HepG2 (cell line): ENCODE results near the gene HMCN2. TPM values are rescaled to one million over a fixed set of nuclear protein-coding genes. Genes with fewer than 3 reads are reported as not detected.

Experiments
- CHD4 ChIP-seq: fragments of 200-600 bp; sonication (generic); IDR thresholded peaks from 2 replicates; pipeline ENCODE4 v1.7.0; 2017; ENCODE audit warnings: mild to moderate bottlenecking, low read length, borderline replicate concordance
- POGZ ChIP-seq: sonication (generic); formaldehyde crosslinking; IDR thresholded peaks from 2 replicates; pipeline ENCODE4 v1.4.0; 2020; ENCODE audit warnings: mild to moderate bottlenecking, missing genetic modification reagents
- TOE1 ChIP-seq: sonication (generic); formaldehyde crosslinking; IDR thresholded peaks from 2 replicates; pipeline ENCODE4 v1.4.0; 2020; ENCODE audit warnings: mild to moderate bottlenecking, missing genetic modification reagents
- ZFP41 ChIP-seq: sonication (generic); formaldehyde crosslinking; IDR thresholded peaks from 2 replicates; pipeline ENCODE4 v1.4.0; 2020; ENCODE audit warnings: mild to moderate bottlenecking, missing genetic modification reagents, borderline replicate concordance
- ZFYVE20 ChIP-seq: sonication (generic); formaldehyde crosslinking; IDR thresholded peaks from 2 replicates; pipeline ENCODE4 v1.8.0; 2023; ENCODE audit warnings: low read depth, mild to moderate bottlenecking, moderate library complexity, missing genetic modification reagents, borderline replicate concordance
- ZNF10 ChIP-seq: sonication (generic); formaldehyde crosslinking; IDR thresholded peaks from 2 replicates; pipeline ENCODE4 v1.4.0; 2020; ENCODE audit warnings: mild to moderate bottlenecking, low read depth, missing genetic modification reagents, borderline replicate concordance
- ZNF232 ChIP-seq: sonication (generic); formaldehyde crosslinking; IDR thresholded peaks from 2 replicates; pipeline ENCODE4 v1.4.0; 2020; ENCODE audit warnings: missing genetic modification reagents, borderline replicate concordance
- ZNF431 ChIP-seq: sonication (generic); formaldehyde crosslinking; IDR thresholded peaks from 2 replicates; pipeline ENCODE4 v1.9.0; 2022; ENCODE audit warnings: missing genetic modification reagents, low read depth, mild to moderate bottlenecking, borderline replicate concordance
- ZNF569 ChIP-seq: sonication (generic); formaldehyde crosslinking; IDR thresholded peaks from 2 replicates; pipeline ENCODE4 v1.5.0; 2020; ENCODE audit warnings: mild to moderate bottlenecking, missing genetic modification reagents, moderate library complexity, borderline replicate concordance
- ZNF614 ChIP-seq: IDR thresholded peaks from 2 replicates; pipeline ENCODE4 v1.6.1; 2018; ENCODE audit warnings: missing biosample characterization, missing genetic modification reagents, inconsistent platforms, borderline replicate concordance
- ZNF775 ChIP-seq: sonication (generic); formaldehyde crosslinking; IDR thresholded peaks from 2 replicates; pipeline ENCODE4 v1.4.0; 2020; ENCODE audit warnings: missing genetic modification reagents, mild to moderate bottlenecking, moderate library complexity, borderline replicate concordance
- polyA plus RNA-seq, 8 experiments: library from polyadenylated mRNA; depleted of rRNA in 3 of 8; stranded (reverse) in 7 of 8; unstranded in 1 of 8; fragments of >200 nt; fragmentation: Illumina TruSeq in 4 of 8; extraction: Trizol in 4 of 8; gene quantifications; 2 replicates each; pipeline versions ENCODE4 v1.2.1 to v1.2.3, GENCODE V29; 2011 to 2016; ENCODE audit warnings: low read depth in 4 of 8, missing spikeins in 1 of 8, mixed read lengths in 1 of 8; ENCODE audit not compliant: insufficient read depth in 1 of 8
- total RNA-seq, 5 experiments: library from RNA; depleted of rRNA; stranded (reverse); fragments of >200 nt; fragmentation: Illumina TruSeq; extraction: Trizol; gene quantifications; 2 replicates each; pipeline ENCODE4 v1.2.3, GENCODE V29; 2016; ENCODE audit warnings: low read depth in 1 of 5
- TF ChIP-seq, protein P1 (sequence below): sonication (generic); formaldehyde crosslinking; IDR thresholded peaks from 2 replicates; pipeline ENCODE4 v1.4.0; 2020; ENCODE audit warnings: mild to moderate bottlenecking, missing genetic modification reagents, borderline replicate concordance
- TF ChIP-seq, protein P2 (sequence below): sonication (generic); formaldehyde crosslinking; IDR thresholded peaks from 2 replicates; pipeline ENCODE4 v1.4.0; 2020; ENCODE audit warnings: missing genetic modification reagents, mild to moderate bottlenecking, borderline replicate concordance
- TF ChIP-seq, protein P3 (sequence below): sonication (generic); formaldehyde crosslinking; IDR thresholded peaks from 2 replicates; pipeline ENCODE4 v1.4.0; 2020; ENCODE audit warnings: missing genetic modification reagents
- TF ChIP-seq, protein P4 (sequence below): sonication (generic); formaldehyde crosslinking; IDR thresholded peaks from 2 replicates; pipeline ENCODE4 v1.4.0; 2020; ENCODE audit warnings: missing genetic modification reagents
- TF ChIP-seq, protein P5 (sequence below): IDR thresholded peaks from 2 replicates; pipeline ENCODE4 v1.6.1; 2018; ENCODE audit warnings: missing genetic modification reagents, mild to moderate bottlenecking, missing compliant biosample characterization

Gene HMCN2
- total and polyA plus RNA-seq, 2 of the 13 experiments (the other 11 are each of a cell fraction or from before 2014, with no cell fraction given), result 0.09 TPM; not detected in 1

DNA sequence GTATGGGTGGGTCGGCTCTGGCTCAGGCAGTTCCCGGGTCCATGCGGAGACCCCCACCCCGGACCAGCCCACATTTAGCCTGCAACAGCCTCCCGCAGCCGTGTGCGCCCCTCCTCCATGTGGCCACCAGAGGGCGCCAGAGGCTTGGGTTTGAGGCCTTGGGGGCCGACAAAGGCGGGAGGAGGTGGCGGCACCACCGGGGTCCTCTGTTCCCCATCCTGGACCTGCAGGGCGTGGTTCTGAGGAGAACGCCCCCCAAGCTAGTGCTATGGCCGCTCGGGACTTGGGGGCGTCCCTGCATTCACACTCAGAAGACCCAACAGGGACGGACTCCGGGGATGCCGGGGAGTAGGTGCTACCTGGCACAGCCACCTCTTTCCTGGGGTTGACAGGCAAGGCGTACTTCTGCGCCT, 195.7 kb downstream of the HMCN2 start (continued):
- TF ChIP-seq ZNF775, result no peak
- TF ChIP-seq TOE1 (CRISPR knock-in tag), result no peak
- TF ChIP-seq CHD4, result no peak
- no peak for TF ChIP-seq ZNF431 (CRISPR knock-in tag)
- TF ChIP-seq, protein P1, sequence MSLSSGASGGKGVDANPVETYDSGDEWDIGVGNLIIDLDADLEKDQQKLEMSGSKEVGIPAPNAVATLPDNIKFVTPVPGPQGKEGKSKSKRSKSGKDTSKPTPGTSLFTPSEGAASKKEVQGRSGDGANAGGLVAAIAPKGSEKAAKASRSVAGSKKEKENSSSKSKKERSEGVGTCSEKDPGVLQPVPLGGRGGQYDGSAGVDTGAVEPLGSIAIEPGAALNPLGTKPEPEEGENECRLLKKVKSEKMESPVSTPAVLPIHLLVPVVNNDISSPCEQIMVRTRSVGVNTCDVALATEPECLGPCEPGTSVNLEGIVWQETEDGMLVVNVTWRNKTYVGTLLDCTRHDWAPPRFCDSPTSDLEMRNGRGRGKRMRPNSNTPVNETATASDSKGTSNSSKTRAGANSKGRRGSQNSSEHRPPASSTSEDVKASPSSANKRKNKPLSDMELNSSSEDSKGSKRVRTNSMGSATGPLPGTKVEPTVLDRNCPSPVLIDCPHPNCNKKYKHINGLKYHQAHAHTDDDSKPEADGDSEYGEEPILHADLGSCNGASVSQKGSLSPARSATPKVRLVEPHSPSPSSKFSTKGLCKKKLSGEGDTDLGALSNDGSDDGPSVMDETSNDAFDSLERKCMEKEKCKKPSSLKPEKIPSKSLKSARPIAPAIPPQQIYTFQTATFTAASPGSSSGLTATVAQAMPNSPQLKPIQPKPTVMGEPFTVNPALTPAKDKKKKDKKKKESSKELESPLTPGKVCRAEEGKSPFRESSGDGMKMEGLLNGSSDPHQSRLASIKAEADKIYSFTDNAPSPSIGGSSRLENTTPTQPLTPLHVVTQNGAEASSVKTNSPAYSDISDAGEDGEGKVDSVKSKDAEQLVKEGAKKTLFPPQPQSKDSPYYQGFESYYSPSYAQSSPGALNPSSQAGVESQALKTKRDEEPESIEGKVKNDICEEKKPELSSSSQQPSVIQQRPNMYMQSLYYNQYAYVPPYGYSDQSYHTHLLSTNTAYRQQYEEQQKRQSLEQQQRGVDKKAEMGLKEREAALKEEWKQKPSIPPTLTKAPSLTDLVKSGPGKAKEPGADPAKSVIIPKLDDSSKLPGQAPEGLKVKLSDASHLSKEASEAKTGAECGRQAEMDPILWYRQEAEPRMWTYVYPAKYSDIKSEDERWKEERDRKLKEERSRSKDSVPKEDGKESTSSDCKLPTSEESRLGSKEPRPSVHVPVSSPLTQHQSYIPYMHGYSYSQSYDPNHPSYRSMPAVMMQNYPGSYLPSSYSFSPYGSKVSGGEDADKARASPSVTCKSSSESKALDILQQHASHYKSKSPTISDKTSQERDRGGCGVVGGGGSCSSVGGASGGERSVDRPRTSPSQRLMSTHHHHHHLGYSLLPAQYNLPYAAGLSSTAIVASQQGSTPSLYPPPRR, result no peak
- no peak for TF ChIP-seq ZNF569 (CRISPR knock-in tag)
- peak; percentile 63; the same call in 1 of the 2 replicates for TF ChIP-seq ZFP41 (CRISPR knock-in tag)
- TF ChIP-seq POGZ (CRISPR knock-in tag), result 0 out of 2 replicates have a peak, but pooled peaks have one; percentile 20
- TF ChIP-seq ZFYVE20 (CRISPR knock-in tag), result no peak
- TF ChIP-seq, protein P2, sequence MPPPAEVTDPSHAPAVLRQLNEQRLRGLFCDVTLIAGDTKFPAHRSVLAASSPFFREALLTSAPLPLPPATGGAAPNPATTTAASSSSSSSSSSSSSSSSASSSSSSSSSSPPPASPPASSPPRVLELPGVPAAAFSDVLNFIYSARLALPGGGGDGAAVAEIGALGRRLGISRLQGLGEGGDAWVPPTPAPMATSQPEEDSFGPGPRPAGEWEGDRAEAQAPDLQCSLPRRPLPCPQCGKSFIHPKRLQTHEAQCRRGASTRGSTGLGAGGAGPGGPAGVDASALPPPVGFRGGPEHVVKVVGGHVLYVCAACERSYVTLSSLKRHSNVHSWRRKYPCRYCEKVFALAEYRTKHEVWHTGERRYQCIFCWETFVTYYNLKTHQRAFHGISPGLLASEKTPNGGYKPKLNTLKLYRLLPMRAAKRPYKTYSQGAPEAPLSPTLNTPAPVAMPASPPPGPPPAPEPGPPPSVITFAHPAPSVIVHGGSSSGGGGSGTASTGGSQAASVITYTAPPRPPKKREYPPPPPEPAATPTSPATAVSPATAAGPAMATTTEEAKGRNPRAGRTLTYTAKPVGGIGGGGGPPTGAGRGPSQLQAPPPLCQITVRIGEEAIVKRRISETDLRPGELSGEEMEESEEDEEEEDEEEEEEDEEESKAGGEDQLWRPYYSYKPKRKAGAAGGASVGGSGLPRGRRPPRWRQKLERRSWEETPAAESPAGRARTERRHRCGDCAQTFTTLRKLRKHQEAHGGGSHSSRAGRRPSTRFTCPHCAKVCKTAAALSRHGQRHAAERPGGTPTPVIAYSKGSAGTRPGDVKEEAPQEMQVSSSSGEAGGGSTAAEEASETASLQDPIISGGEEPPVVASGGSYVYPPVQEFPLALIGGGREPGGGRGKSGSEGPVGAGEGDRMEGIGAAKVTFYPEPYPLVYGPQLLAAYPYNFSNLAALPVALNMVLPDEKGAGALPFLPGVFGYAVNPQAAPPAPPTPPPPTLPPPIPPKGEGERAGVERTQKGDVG (CRISPR knock-in tag), result peak; percentile 82; the same call in 1 of the 2 replicates
- no peak for TF ChIP-seq ZNF614 (CRISPR knock-in tag)
- TF ChIP-seq, protein P3, sequence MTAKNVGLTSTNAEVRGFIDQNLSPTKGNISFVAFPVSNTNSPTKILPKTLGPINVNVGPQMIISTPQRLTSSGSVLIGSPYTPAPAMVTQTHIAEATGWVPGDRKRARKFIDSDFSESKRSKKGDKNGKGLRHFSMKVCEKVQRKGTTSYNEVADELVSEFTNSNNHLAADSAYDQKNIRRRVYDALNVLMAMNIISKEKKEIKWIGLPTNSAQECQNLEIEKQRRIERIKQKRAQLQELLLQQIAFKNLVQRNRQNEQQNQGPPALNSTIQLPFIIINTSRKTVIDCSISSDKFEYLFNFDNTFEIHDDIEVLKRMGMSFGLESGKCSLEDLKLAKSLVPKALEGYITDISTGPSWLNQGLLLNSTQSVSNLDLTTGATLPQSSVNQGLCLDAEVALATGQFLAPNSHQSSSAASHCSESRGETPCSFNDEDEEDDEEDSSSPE (CRISPR knock-in tag), result 0 out of 2 replicates have a peak, but pooled peaks have one; percentile 51
- TF ChIP-seq, protein P4, sequence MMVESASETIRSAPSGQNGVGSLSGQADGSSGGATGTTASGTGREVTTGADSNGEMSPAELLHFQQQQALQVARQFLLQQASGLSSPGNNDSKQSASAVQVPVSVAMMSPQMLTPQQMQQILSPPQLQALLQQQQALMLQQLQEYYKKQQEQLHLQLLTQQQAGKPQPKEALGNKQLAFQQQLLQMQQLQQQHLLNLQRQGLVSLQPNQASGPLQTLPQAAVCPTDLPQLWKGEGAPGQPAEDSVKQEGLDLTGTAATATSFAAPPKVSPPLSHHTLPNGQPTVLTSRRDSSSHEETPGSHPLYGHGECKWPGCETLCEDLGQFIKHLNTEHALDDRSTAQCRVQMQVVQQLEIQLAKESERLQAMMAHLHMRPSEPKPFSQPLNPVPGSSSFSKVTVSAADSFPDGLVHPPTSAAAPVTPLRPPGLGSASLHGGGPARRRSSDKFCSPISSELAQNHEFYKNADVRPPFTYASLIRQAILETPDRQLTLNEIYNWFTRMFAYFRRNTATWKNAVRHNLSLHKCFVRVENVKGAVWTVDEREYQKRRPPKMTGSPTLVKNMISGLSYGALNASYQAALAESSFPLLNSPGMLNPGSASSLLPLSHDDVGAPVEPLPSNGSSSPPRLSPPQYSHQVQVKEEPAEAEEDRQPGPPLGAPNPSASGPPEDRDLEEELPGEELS, result no peak
- TF ChIP-seq, protein P5, sequence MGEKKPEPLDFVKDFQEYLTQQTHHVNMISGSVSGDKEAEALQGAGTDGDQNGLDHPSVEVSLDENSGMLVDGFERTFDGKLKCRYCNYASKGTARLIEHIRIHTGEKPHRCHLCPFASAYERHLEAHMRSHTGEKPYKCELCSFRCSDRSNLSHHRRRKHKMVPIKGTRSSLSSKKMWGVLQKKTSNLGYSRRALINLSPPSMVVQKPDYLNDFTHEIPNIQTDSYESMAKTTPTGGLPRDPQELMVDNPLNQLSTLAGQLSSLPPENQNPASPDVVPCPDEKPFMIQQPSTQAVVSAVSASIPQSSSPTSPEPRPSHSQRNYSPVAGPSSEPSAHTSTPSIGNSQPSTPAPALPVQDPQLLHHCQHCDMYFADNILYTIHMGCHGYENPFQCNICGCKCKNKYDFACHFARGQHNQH (CRISPR knock-in tag), result no peak
- TF ChIP-seq ZNF10 (CRISPR knock-in tag), result no peak
- no peak for TF ChIP-seq ZNF232
